ENCODE measurements around the gene COL3A1. TPM values are rescaled to one million over a fixed set of nuclear protein-coding genes. Genes with fewer than 3 reads are reported as not detected.

COL3A1 gene
- total RNA-seq (2014; rRNA removed; shearing (Covaris generic)), result 17.5 and 20.5 TPM in 2 replicates
- polyA plus RNA-seq (2014; cell fraction: nucleus; rRNA removed), result 97.3 and 151 TPM in 2 replicates

- no peak for DNase-seq (ENCODE audit: extremely low read depth, low read depth)
Observed at GRCh38 chr2:188974164-188974563, at the start of gene COL3A1. Gene COL3A1 (plus strand): TSS chr2:188974373. CDS start chr2:188974490, 117 bp downstream.

- no peak for DNase-seq (ENCODE audit: extremely low read depth, low read depth)
Observed at GRCh38 chr2:188928643-188929042, 45.5 kb upstream of the COL3A1 start.

GRCh38 chr2:188931361-188931760 is 42.8 kb upstream of the COL3A1 start:
- DNase-seq (ENCODE audit: extremely low read depth, low read depth), result no peak

- DNase-seq (ENCODE audit: extremely low read depth, low read depth), result no peak
Observed at GRCh38 chr2:188937228-188938220, 36.6 kb upstream of the COL3A1 start.

GRCh38 chr2:188940171-188940570 is 34.0 kb upstream of the COL3A1 start:
- no peak for DNase-seq (ENCODE audit: extremely low read depth, low read depth)

- no peak for DNase-seq (ENCODE audit: extremely low read depth, low read depth)
Observed at GRCh38 chr2:188944442-188944841, 29.7 kb upstream of the COL3A1 start.

- no peak for DNase-seq (ENCODE audit: extremely low read depth, low read depth)
Observed at GRCh38 chr2:188949046-188949818, 24.9 kb upstream of the COL3A1 start.

- DNase-seq (ENCODE audit: extremely low read depth, low read depth), result no peak
Observed at GRCh38 chr2:188952901-188953300, 21.3 kb upstream of the COL3A1 start.

GRCh38 chr2:188956290-188956689 is 17.9 kb upstream of the COL3A1 start:
- no peak for DNase-seq (ENCODE audit: extremely low read depth, low read depth)

- DNase-seq (ENCODE audit: extremely low read depth, low read depth), result no peak
Observed at GRCh38 chr2:188956961-188957360, 17.2 kb upstream of the COL3A1 start.

- DNase-seq (ENCODE audit: extremely low read depth, low read depth), result no peak
Observed at GRCh38 chr2:188957646-188958045, 16.5 kb upstream of the COL3A1 start.

- DNase-seq (ENCODE audit: extremely low read depth, low read depth), result no peak
Observed at GRCh38 chr2:188963741-188964140, 10.4 kb upstream of the COL3A1 start.

- no peak for DNase-seq (ENCODE audit: extremely low read depth, low read depth)
Observed at GRCh38 chr2:188964976-188965546, 9.1 kb upstream of the COL3A1 start.

GRCh38 chr2:188965563-188965962 is 8.6 kb upstream of the COL3A1 start:
- no peak for DNase-seq (ENCODE audit: extremely low read depth, low read depth)

- no peak for DNase-seq (ENCODE audit: extremely low read depth, low read depth)
Observed at GRCh38 chr2:188966079-188966571, 8.0 kb upstream of the COL3A1 start.

- no peak for DNase-seq (ENCODE audit: extremely low read depth, low read depth)
Observed at GRCh38 chr2:188966728-188967440, 7.3 kb upstream of the COL3A1 start.

GRCh38 chr2:188969236-188969635 is 4.9 kb upstream of the COL3A1 start:
- no peak for DNase-seq (ENCODE audit: extremely low read depth, low read depth)

GRCh38 chr2:188969651-188970050 is 4.5 kb upstream of the COL3A1 start:
- no peak for DNase-seq (ENCODE audit: extremely low read depth, low read depth)

- no peak for DNase-seq (ENCODE audit: extremely low read depth, low read depth)
Observed at GRCh38 chr2:188970211-188970610, 4.0 kb upstream of the COL3A1 start.

- no peak for DNase-seq (ENCODE audit: extremely low read depth, low read depth)
Observed at GRCh38 chr2:188971432-188971861, 2.7 kb upstream of the COL3A1 start.
